Progenitor cell of endocrine pancreas (in vitro differentiated cells): ENCODE measurements around the gene MSANTD7. TPM values are rescaled to one million over a fixed set of nuclear protein-coding genes. Genes with fewer than 3 reads are reported as not detected.

Experiments
- DNase-seq: peaks from one replicate; pipeline ENCODE4 v3.0.0; 2021; ENCODE audit warnings: low spot score; ENCODE audit not compliant: unreplicated experiment
- H3K27ac Mint-ChIP-seq: 2 replicates; pipeline ENCODE4 v1.8.0; 2021; ENCODE audit warnings: mild to moderate bottlenecking, moderate library complexity, mixed read lengths
- H3K27me3 Mint-ChIP-seq: 2 replicates; pipeline ENCODE4 v1.8.0; 2021; ENCODE audit warnings: mixed read lengths
- H3K36me3 Mint-ChIP-seq: 2 replicates; pipeline ENCODE4 v1.8.0; 2022; ENCODE audit warnings: mixed read lengths; ENCODE audit not compliant: insufficient read depth
- H3K4me1 Mint-ChIP-seq: 2 replicates; pipeline ENCODE4 v1.8.0; 2021; ENCODE audit warnings: low read depth, mixed read lengths
- H3K4me3 Mint-ChIP-seq: 2 replicates; pipeline ENCODE4 v1.8.0; 2021; ENCODE audit warnings: low read depth, mild to moderate bottlenecking, moderate library complexity, mixed read lengths
- H3K9me3 Mint-ChIP-seq: 2 replicates; pipeline ENCODE4 v1.8.0; 2021; ENCODE audit warnings: low read depth, mixed read lengths
- total RNA-seq: library from RNA; stranded (reverse); gene quantifications from 2 replicates; pipeline ENCODE4 v1.2.1, GENCODE V29; 2021
- TF ChIP-seq, protein P1 (sequence below): fragments of 200-600 bp; sonication (generic); IDR thresholded peaks from one replicate; pipeline ENCODE4 v1.5.0; 2021; ENCODE audit warnings: antibody characterized with exemption, mild to moderate bottlenecking; ENCODE audit not compliant: unreplicated experiment

MSANTD7 gene
- total RNA-seq, 1 donor from 2014 or later = 15.7 TPM

DNA sequence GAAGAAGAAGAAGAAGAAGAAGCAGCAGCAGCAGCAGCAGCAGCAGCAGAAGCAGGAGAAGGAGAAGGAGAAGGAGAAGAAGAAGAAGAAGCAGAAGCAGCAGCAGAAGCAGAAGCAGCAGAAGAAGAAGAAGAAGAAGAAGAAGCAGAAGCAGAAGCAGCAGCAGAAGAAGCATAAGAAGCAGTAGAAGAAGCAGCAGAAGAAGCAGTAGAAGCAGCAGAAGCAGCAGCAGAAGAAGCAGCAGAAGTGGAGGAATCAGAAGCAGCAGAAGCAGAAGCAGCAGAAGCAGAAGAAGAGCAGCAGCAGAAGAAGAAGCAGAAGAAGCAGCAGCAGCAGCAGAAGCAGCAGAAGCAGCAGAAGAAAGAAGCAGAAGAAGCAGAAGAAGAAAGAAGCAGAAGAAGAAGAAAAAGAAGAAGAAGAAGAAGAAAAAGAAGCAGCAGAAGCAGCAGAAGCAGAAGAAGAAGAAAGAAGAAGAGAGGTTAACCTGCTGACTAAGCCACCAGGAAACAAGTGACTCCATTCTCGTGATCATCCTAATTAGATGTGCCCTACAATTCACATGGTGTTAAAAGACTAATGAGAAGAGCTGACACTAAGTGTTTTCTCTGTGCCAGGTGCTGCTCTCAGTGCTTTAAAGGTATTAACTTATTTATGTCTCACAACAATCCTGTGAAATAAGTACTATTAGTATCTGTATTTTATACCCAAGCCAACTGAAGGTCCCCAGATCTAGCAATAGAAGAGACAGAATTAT is 11.9 kb upstream of the MSANTD7 start:
- TF ChIP-seq, protein P1, sequence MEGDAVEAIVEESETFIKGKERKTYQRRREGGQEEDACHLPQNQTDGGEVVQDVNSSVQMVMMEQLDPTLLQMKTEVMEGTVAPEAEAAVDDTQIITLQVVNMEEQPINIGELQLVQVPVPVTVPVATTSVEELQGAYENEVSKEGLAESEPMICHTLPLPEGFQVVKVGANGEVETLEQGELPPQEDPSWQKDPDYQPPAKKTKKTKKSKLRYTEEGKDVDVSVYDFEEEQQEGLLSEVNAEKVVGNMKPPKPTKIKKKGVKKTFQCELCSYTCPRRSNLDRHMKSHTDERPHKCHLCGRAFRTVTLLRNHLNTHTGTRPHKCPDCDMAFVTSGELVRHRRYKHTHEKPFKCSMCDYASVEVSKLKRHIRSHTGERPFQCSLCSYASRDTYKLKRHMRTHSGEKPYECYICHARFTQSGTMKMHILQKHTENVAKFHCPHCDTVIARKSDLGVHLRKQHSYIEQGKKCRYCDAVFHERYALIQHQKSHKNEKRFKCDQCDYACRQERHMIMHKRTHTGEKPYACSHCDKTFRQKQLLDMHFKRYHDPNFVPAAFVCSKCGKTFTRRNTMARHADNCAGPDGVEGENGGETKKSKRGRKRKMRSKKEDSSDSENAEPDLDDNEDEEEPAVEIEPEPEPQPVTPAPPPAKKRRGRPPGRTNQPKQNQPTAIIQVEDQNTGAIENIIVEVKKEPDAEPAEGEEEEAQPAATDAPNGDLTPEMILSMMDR = no peak
- Mint-ChIP-seq H3K4me1 (peaks cover 8% of the 10 kb centered on the region), H3K9me3 (no peaks in the 10 kb centered on the region), H3K36me3 (no peaks in the 10 kb centered on the region), H3K27ac (no peak overlapping the region), H3K4me3 (no peak overlapping the region), H3K27me3 (peaks cover 16% of the 10 kb centered on the region)
- no peak for DNase-seq

DNA sequence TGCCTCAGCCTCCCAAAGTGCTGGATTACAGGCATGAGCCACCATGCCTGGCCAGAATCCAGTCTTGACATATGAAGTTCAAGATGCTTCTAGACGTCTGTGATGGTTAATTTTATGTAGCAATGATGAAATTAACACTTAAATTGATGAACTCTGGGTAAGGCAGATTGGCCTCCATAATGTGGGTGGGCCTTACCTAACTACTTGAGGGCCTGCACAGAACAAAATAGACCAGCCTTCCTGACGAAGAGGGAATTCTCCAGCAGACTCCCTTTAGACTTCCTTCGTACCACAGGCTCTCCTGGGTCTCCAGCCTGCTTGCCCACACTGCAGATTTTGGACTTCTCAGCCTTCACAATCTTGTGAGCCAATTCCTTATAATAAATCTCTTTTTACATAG is 5.0 kb upstream of the MSANTD7 start:
- Mint-ChIP-seq H3K4me3 (no peak overlapping the region), H3K4me1 (peaks cover 15% of the 10 kb centered on the region), H3K36me3 (peaks cover 2% of the 10 kb centered on the region), H3K27ac (no peak overlapping the region), H3K27me3 (no peaks in the 10 kb centered on the region), H3K9me3 (no peaks in the 10 kb centered on the region)
- DNase-seq = no peak
- TF ChIP-seq, protein P1 = no peak

DNA sequence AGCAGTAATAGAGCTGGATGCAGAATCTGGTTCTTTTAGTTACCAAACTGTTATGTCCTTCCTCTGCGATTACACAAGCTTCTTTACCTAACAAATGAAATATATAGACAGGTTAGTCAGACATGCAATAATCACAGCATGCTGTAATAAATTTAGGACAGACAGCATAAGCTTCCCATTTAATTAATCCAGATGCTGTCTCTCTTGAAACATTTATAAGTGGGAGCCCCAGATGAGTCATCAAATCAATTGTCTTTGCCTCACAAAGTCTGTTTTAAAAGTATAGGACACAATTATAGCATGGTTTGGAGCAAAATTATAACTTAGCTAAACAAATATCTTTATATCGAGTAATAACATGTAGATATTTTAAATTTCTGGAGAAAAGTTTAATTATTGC is 1.9 kb upstream of the MSANTD7 start:
- H3K27me3 Mint-ChIP-seq = no peaks in the 10 kb centered on the region
- TF ChIP-seq, protein P1 = no peak
- no peak for DNase-seq
- H3K9me3 Mint-ChIP-seq = no peaks in the 10 kb centered on the region
- no peak overlapping the region for H3K27ac Mint-ChIP-seq
- peaks cover 5% of the 10 kb centered on the region for H3K36me3 Mint-ChIP-seq
- peaks cover 23% of the 10 kb centered on the region for H3K4me1 Mint-ChIP-seq
- no peak overlapping the region for H3K4me3 Mint-ChIP-seq

DNA sequence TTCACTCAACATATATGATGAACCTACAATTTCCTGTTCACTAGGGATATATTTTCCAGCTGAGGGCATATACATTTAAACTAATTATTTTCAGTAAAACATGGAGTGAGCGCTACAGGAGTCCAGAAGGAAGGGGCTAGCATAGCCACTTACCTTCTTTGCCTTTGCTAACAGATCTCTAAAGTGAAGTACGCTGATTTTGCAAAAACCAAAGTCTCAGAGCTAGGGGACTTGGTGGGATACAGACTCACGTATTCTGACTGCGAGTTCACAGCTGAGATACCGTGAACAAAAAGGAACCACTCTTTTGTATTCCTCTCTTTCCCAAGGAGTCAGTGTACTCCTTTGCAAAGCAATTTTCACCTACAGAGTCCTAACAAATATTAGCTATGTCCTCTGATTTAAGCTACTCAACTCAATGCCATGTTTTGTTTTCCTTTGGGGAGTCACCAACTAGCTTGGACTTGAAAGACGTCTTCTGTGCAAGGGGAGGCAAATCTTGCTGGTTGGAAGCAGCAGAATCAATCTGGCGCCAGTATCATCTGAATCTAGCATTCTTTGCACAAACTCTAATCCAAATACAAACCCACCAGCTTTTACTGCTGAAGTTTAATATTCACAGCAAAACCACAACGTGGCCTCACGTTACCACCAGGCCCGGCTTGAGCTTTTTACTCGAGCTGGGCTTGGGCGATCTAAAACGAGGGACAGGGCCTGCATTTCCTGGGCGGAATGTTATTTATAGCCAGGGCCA is 926 bp upstream of the MSANTD7 start:
- no peak for DNase-seq
- Mint-ChIP-seq H3K4me3 (peak overlapping the region; percentile 91), H3K27me3 (no peaks in the 10 kb centered on the region), H3K36me3 (peaks cover 5% of the 10 kb centered on the region), H3K9me3 (no peaks in the 10 kb centered on the region), H3K4me1 (peaks cover 23% of the 10 kb centered on the region), H3K27ac (peak overlapping the region; percentile 99)
- TF ChIP-seq, protein P1 = no peak

DNA sequence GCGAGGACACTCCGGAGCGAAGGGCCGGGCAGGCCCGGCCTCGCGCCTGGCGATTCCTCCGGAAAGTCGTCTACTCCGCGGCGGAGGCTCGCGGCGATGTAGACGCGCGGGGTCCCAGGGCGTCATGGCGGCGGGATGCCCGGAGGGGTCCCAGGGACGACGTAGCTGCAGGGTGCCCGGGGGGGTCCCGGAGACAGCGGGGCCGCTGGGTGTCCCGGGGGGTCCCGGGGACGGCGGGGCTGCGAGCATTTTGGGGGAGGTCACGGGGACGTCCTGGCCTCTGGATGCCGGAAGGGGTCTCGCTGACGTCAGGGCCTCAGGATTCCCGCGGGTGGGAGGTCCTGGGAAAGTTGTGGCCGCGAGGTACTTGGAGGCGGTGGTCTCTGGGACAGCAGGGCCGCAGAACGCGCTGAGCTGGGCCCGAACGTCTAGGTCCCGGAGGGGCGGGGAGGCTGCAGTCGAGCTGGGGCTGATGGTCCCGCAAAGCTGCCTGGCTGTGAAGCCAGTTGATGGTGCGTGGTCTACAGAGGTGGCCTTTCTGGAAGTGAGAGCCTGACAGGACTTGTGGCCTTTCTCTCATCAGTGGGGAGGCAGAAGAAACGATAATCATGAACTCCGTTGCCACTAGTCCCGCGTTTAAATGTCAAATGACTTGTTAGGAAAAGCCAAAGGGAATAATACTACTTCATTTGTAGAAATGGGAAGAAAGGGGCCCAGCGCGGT is 637 bp downstream of the MSANTD7 start:
- H3K27me3 Mint-ChIP-seq = no peaks in the 10 kb centered on the region
- H3K9me3 Mint-ChIP-seq = no peaks in the 10 kb centered on the region
- peaks cover 23% of the 10 kb centered on the region for H3K4me1 Mint-ChIP-seq
- H3K36me3 Mint-ChIP-seq = peaks cover 3% of the 10 kb centered on the region
- DNase-seq = peak; percentile 50
- TF ChIP-seq, protein P1 = no peak
- peak overlapping the region; percentile 99 for H3K27ac Mint-ChIP-seq
- H3K4me3 Mint-ChIP-seq = peak overlapping the region; percentile 91
